Thyroid gland (tissue), 4 donors: Measurements from ENCODE around the gene PNPLA1.

ENCODE experiments used
- CTCF ChIP-seq, 6 experiments: fragments of 200-600 bp in 3 of 6; fragments of 450-650 bp in 3 of 6; sonication (generic) in 3 of 6; IDR thresholded peaks; one replicate each; pipeline ENCODE4 v1.5.1; 2016 to 2019; ENCODE audit warnings: antibody characterized with exemption in 6 of 6, mild to moderate bottlenecking in 2 of 6, inconsistent platforms in 1 of 6, moderate library complexity in 1 of 6
- POLR2A ChIP-seq, 2 donors: fragments of 450-650 bp; IDR thresholded peaks; one replicate each; pipeline ENCODE4 v1.6.1; 2017; ENCODE audit warnings: antibody characterized with exemption in 2 of 2, mild to moderate bottlenecking in 2 of 2, moderate library complexity in 1 of 2

- TF ChIP-seq CTCF (IDR thresholded peaks at IDR 0.05) (no peak), POLR2A (IDR thresholded peaks at IDR 0.05) (no peak)
These were observed 11.1 kb downstream of the PNPLA1 start for GRCh38 chr6:36280983-36281382.
